ENCODE results near the gene STIM2. TPM values are rescaled to one million over a fixed set of nuclear protein-coding genes. Genes with fewer than 3 reads are reported as not detected.

The STIM2 gene
- total and polyA plus RNA-seq, 2 of the 4 experiments (the other 2 are of a cell fraction), result 16.1 to 27.6 TPM

- no CpG with 5 or more reads among the region's 2 CpGs for WGBS, 2 experiments (ENCODE audit: extremely low coverage in 2 of 2, insufficient read length in 1 of 2)
- dilution Hi-C loops (cut with HindIII; ENCODE audit: low sequenced_read_pairs, unreplicated experiment), result no loop called here
- H4K91ac ChIP-seq (ENCODE audit: insufficient read depth, low read depth, low read length), result no peak overlapping the region
- peaks cover 24 to 32% of the 10 kb centered on the region in 2 experiments for H3K79me1 ChIP-seq (ENCODE audit: low read depth in 1 of 2, low read length in 2 of 2)
- H2BK120ac ChIP-seq (ENCODE audit: low read depth, low read length), result no peak overlapping the region
- no peak overlapping the region for H3K4ac ChIP-seq (ENCODE audit: low read depth, low read length)
- no peaks in the 10 kb centered on the region for H3K9me1 ChIP-seq (ENCODE audit: insufficient read depth, low read length)
- TF ChIP-seq RAD21 (IDR thresholded peaks at IDR 0.05; ENCODE audit: low read length) (no peak), CTCF (conservative IDR thresholded peaks at IDR 0.05; ENCODE audit: low read depth, low read length) (no peak), BHLHE40 (IDR thresholded peaks at IDR 0.05; ENCODE audit: low read depth, low read length) (no peak)
- ATAC-seq (ENCODE audit: low read depth), result no peak
- H3K4me2 ChIP-seq (ENCODE audit: low read depth, low read length), result no peak overlapping the region
- ChIA-PET POLR2A (ENCODE audit: unreplicated experiment) (interaction anchor here (0.5 kb wide), 1 partner anchor 58 kb away, joined by 4 read pairs; no protein-coding TSS in a partner anchor), CTCF (interaction anchor here (1.2 kb wide), 1 partner anchor 138 kb away, joined by 3 read pairs; no protein-coding TSS in a partner anchor)
- H2AK5ac ChIP-seq (ENCODE audit: low read depth, low read length), result no peak overlapping the region
- no peaks in the 10 kb centered on the region for H3K36me3 ChIP-seq (ENCODE audit: control insufficient read depth, insufficient read depth, low read length)
- in situ Hi-C loops (cut with MboI; ENCODE audit: low sequenced_read_pairs), result loop anchor here (25.0 kb wide), 1 partner anchor 529 kb away; no protein-coding TSS in a partner anchor
- BruUV-seq (replicated peaks), result no TSS peak
- H2AFZ ChIP-seq (replicated peaks; ENCODE audit: low read length, poor library complexity), result no peak overlapping the region
- H3K9ac ChIP-seq (ENCODE audit: low read depth, low read length), result no peak overlapping the region
- H4K20me1 ChIP-seq (ENCODE audit: insufficient read depth, low read length), result no peaks in the 10 kb centered on the region; the same call in 1 of the 2 replicates
- no peaks in the 10 kb centered on the region for H3K27me3 ChIP-seq (ENCODE audit: control insufficient read depth, insufficient read depth, low read length)
- H4K8ac ChIP-seq (ENCODE audit: low read depth in 2 of 2, low read length in 2 of 2), result no peak overlapping the region
- no peak overlapping the region for H2BK15ac ChIP-seq (ENCODE audit: low read depth, low read length)
- H3K23ac ChIP-seq (ENCODE audit: low read depth, low read length), result no peak overlapping the region
- no peak overlapping the region for H3K18ac ChIP-seq (ENCODE audit: low read depth, low read length)
- H3K14ac ChIP-seq (replicated peaks; ENCODE audit: low read depth, low read length), result no peak overlapping the region
- H2BK20ac ChIP-seq (ENCODE audit: low read depth, low read length), result no peak overlapping the region
- H3K4me1 ChIP-seq (ENCODE audit: control insufficient read depth, insufficient read depth, low read length), result no peaks in the 10 kb centered on the region; the same call in 1 of the 2 replicates
- H3K9me3 ChIP-seq (ENCODE audit: control insufficient read depth, insufficient read depth, low read length), result no peaks in the 10 kb centered on the region
- no peak overlapping the region for H2BK5ac ChIP-seq (ENCODE audit: low read depth, low read length, poor library complexity, severe bottlenecking)
- no peak overlapping the region for H3K27ac ChIP-seq (ENCODE audit: insufficient read depth, low read length)
- no peak overlapping the region for H3K4me3 ChIP-seq (ENCODE audit: insufficient read depth, low read depth, low read length)
- no peak overlapping the region for H2AK9ac ChIP-seq (replicated peaks; ENCODE audit: low read depth, low read length, poor library complexity)
- H4K5ac ChIP-seq (ENCODE audit: low read depth, low read length), result no peak overlapping the region
- intact Hi-C loops (cut with micrococcal nuclease), result loop anchor here (10.0 kb wide), 1 partner anchor 542 kb away; the partner anchor contains the start of gene RBPJ
- DNase-seq, result no peak
- H3K56ac ChIP-seq (ENCODE audit: extremely low read depth, insufficient read depth, low read length), result no peak overlapping the region
Measured at GRCh38 chr4:26866781-26867180, 6.1 kb downstream of the STIM2 start.
